Measurements from ENCODE around the gene CYP1A2.

CYP1A2 gene

DNA sequence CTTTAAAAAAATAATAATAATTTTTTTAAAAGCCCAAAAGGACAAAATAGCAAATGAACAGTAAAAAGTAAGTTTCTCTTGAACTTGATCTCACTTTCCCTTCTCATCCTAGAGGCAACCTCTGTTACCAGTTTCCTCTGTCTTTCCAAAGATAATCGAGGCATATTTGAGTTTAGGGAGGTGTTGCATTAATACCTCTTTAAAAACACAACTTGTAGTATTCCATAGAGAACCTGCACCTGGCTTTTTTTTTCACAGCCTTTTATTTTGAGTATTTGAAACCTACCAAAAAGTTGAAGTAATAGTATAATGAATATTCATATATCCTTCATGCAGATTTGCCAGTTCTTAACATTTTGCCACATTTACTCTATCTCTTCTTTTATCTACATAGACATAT is 42.4 kb downstream of the CYP1A2 start:
- H3K4me3 ChIP-seq (ENCODE audit: low read depth, low read length) = no peak overlapping the region
- no peak for TF ChIP-seq CTCF (IDR thresholded peaks at IDR 0.05; ENCODE audit: insufficient read depth, low read length, missing control alignments)
- POLR2A ChIA-PET = no interaction called here
- CTCF ChIA-PET = interaction anchor here (0.9 to 9.6 kb wide), 6 partner anchors 10 to 160 kb away, joined by 3 to 136 read pairs (median 54); partner anchors contain the start of gene CSK
- no peak for DNase-seq (ENCODE audit: low read depth, low spot score)

DNA sequence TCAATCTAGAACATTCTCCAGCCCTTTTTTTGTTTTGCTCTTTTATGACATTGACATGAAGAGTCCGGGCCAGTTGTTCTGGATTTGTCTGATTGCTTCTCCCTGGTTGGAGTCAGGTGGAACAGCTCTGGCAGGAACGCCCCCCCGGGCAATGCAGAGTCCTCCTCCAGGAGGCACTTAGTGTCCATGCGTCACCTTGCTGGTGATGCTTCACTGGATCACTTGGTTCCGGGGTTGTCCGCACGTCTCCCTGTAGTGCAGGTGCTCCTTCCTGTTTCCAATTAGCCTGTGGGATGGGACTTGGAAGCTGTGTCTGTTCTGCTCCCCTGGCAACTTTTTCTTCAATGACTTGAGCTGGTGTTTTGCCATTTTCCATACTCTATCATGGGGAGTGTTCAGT is 43.0 kb downstream of the CYP1A2 start:
- TF ChIP-seq CTCF (IDR thresholded peaks at IDR 0.05; ENCODE audit: insufficient read depth, low read length, missing control alignments) = no peak
- H3K4me3 ChIP-seq (ENCODE audit: low read depth, low read length) = no peak overlapping the region
- DNase-seq (ENCODE audit: low read depth, low spot score) = no peak
- ChIA-PET CTCF (interaction anchor here (1.0 to 9.6 kb wide), 9 partner anchors 9 to 170 kb away, joined by 3 to 136 read pairs (median 3); partner anchors contain the start of gene CSK), POLR2A (no interaction called here)

DNA sequence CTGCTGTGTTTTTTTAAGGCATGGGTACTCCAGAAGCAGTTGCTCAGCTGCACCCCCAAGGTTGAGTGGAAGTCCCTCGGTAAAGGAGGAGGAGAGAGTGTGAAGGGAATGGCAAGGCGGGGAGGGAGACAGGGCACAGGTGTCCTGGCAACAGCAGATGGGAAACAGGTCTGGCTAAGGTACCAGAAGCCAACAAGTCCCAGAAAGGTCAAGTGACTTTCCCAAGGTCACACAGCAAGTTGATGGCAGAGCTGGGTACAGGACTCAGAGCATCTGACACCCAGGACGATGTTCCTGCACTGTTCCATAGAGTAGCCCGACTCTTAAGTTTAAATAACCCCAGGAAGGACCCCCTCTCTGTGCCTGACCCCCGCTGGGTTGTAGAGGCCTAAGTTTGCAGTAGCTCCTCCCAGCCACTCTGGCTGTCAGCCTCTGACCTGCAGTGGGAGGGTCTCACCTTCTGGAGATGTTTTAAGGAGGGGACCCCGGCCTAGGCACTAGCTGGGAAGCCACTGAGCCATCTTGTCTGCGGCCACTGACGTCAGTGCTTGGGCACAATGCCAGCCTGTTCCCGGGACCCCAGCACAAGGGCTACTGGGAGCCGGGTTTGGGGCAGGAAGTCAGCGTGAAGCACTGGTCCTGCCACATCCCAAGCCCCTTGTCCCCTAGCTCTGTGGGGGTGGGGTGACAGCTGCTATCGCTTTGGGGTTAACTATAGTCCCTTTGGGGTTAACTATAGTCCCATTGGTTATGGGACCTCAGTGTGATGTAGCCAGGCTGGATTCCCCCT is 43.8 kb downstream of the CYP1A2 start:
- DNase-seq (ENCODE audit: low read depth, low spot score) = no peak
- no peak overlapping the region for H3K4me3 ChIP-seq (ENCODE audit: low read depth, low read length)
- ChIA-PET POLR2A (no interaction called here), CTCF (interaction anchor here (1.0 to 9.6 kb wide), 10 partner anchors 8 to 171 kb away, joined by 3 to 136 read pairs (median 7); partner anchors contain the start of gene CSK)
- TF ChIP-seq CTCF (IDR thresholded peaks at IDR 0.05; ENCODE audit: insufficient read depth, low read length, missing control alignments) = no peak

DNA sequence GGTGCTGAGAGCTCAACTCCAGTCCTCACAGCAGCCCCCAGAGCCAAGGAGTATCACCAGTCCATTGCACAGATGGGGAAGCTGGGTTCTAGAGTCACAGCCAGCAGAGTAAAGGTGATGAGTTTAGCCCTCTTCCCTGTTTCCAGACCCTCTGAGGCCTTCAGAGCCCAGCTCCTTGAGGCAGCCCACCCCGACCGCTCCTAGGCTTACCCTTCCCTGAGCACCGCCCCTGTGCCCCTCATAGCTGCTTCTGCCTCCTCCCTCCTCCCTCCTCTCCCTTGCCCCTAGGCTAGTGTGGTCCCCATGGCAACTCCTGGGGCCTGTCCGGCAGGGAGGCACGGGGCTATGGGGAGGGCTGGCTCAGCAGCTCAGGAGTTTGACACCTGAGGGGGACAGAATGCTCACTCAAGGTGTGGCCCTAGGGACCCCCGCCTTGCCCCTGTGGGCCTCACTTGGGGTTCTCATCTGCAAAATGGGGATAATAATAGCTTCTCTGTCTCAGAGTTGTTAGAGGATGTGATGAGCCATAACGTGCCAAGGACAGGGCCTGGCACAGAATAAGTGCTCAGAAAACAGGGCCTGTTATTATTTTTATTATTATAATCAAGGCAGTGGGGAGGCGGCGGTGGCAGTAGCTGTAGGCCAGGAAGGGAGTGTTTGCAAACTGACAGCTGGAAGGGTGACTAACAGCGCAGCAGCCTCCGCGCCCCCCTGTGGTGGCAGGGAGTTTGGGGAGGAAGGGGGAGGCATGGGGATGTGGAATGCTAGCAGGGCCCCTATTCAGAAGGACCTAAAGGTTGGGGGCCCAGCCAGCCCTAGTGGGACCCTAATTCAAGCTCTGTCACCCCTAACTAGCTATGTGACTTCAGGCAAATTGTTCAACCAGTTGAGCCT is 44.7 kb downstream of the CYP1A2 start:
- no peak for DNase-seq (ENCODE audit: low read depth, low spot score)
- TF ChIP-seq CTCF (IDR thresholded peaks at IDR 0.05; ENCODE audit: insufficient read depth, low read length, missing control alignments) = no peak
- ChIA-PET POLR2A (no interaction called here), CTCF (interaction anchor here (0.9 to 9.6 kb wide), 12 partner anchors 7 to 159 kb away, joined by 3 to 136 read pairs (median 6); partner anchors contain the start of gene CSK)
- no peak overlapping the region for H3K4me3 ChIP-seq (ENCODE audit: low read depth, low read length)

DNA sequence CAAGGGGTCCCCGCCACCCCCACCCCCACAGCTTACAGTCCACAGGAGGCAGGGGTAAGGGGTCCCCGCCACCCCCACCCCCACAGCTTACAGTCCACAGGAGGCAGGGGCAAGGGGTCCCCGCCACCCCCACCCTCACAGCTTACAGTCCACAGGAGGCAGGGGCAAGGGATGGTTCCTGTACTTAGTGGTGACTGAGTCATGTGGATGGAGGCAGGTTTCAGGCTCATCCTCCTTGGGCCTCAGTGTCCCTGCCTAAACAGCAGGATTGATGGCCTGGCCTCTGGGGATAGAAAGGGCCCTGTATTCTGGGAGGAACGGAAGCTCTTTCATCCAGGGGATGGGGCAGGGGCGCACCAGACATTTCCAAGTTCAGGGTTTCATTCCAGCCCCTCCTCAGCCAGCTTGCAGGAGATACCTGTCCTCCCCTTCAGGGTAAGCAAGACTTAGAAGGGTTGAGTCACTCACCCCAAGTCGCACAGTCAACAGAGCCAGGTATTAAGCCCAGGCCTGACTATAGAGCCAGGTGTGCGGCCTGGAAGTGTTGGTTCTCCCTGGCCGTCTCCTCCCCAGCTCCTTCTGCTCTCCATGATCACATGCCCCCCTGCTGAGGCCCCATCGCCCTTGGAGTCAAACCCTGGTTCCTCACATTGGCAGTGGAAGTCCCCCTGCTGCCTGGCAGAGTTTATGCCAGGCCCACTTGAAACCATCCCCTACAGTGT is 45.8 kb downstream of the CYP1A2 start:
- H3K4me3 ChIP-seq (ENCODE audit: low read depth, low read length) = no peak overlapping the region
- ChIA-PET CTCF (interaction anchor here (0.6 to 9.6 kb wide), 10 partner anchors 6 to 160 kb away, joined by 3 to 136 read pairs (median 5); partner anchors contain the start of gene CSK), POLR2A (no interaction called here)
- TF ChIP-seq CTCF (IDR thresholded peaks at IDR 0.05; ENCODE audit: insufficient read depth, low read length, missing control alignments) = no peak
- no peak for DNase-seq (ENCODE audit: low read depth, low spot score)

Data from AG04449 (cell line).